OCI-LY7 (cell line): ENCODE measurements around the gene FAM32A.
A peak's percentile ranks its signal among the peaks of the same experiment; 100 is the strongest.

Source experiments
- CTCF ChIP-seq: fragments of 200-600 bp; sonication (generic); conservative IDR thresholded peaks from 2 replicates; pipeline ENCODE4 v1.5.1; 2014; ENCODE audit warnings: mild to moderate bottlenecking, antibody characterized with exemption, low read length, moderate library complexity, mixed read lengths
- EZH2phosphoT487 ChIP-seq: fragments of 200-600 bp; sonication (generic); IDR thresholded peaks from 2 replicates; pipeline ENCODE4 v1.6.1; 2018; ENCODE audit warnings: low read depth, borderline replicate concordance, mild to moderate bottlenecking, mixed run types, antibody characterized with exemption, low read length, moderate library complexity, mixed read lengths

- TF ChIP-seq EZH2phosphoT487 (no peak), CTCF (peak; percentile 53)
Observed at GRCh38 chr19:16141043-16141442, 44.2 kb upstream of the FAM32A start.
